Liver (tissue), 9 donors: ENCODE results near the gene IGSF8. TPM values are rescaled to one million over a fixed set of nuclear protein-coding genes. Genes with fewer than 3 reads are reported as not detected.

ENCODE experiments used
- DNase-seq: peaks from one replicate; pipeline ENCODE4 v3.0.0-alpha.2; 2017; ENCODE audit warnings: low spot score
- H3K27ac ChIP-seq, 2 donors: one replicate each; pipeline ENCODE4 v1.7.0; 2013; ENCODE audit warnings: inconsistent platforms in 2 of 2, low read length in 2 of 2, control low read depth in 1 of 2, low read depth in 1 of 2, mild to moderate bottlenecking in 1 of 2
- H3K27me3 ChIP-seq, 4 donors: one replicate each; pipeline versions ENCODE4 v1.6.1 to v1.7.0; 2013; ENCODE audit warnings: low read length in 3 of 4, inconsistent platforms in 1 of 4, mild to moderate bottlenecking in 1 of 4, moderate library complexity in 1 of 4; ENCODE audit not compliant: control insufficient read depth in 4 of 4, insufficient read depth in 4 of 4
- H3K36me3 ChIP-seq, 4 donors: one replicate each; pipeline versions ENCODE4 v1.6.1 to v1.7.0; 2013; ENCODE audit warnings: low read length in 3 of 4, mild to moderate bottlenecking in 3 of 4, low read depth in 1 of 4, moderate library complexity in 1 of 4; ENCODE audit not compliant: control insufficient read depth in 4 of 4, insufficient read depth in 3 of 4
- H3K4me1 ChIP-seq, 4 donors: one replicate each; pipeline versions ENCODE4 v1.6.1 to v1.7.0; 2013; ENCODE audit warnings: low read length in 3 of 4, mild to moderate bottlenecking in 3 of 4, moderate library complexity in 1 of 4; ENCODE audit not compliant: control insufficient read depth in 4 of 4, insufficient read depth in 4 of 4
- H3K4me3 ChIP-seq, 3 donors: one replicate each; pipeline versions ENCODE4 v1.6.1 to v1.7.0; 2013; ENCODE audit warnings: low read length in 3 of 3, control low read depth in 1 of 3, low read depth in 1 of 3, mild to moderate bottlenecking in 1 of 3
- H3K9ac ChIP-seq, 2 donors: one replicate each; pipeline ENCODE4 v1.7.0; 2013; ENCODE audit warnings: low read length in 2 of 2, mild to moderate bottlenecking in 2 of 2, moderate library complexity in 2 of 2, control low read depth in 1 of 2, low read depth in 1 of 2
- H3K9me3 ChIP-seq, 4 donors: one replicate each; pipeline versions ENCODE4 v1.6.1 to v1.7.0; 2013; ENCODE audit warnings: low read length in 3 of 4; ENCODE audit not compliant: control insufficient read depth in 4 of 4
- ATF3 ChIP-seq: IDR thresholded peaks from 2 replicates; pipeline ENCODE4 v1.6.1; 2016; ENCODE audit warnings: antibody characterized with exemption
- CTCF ChIP-seq: fragments of 150-350 bp; IDR thresholded peaks from 2 replicates; pipeline ENCODE4 v1.5.1; 2017; ENCODE audit warnings: improper control_type of control experiment, low read depth, low read length; ENCODE audit not compliant: missing input control
- EGR1 ChIP-seq, 2 donors: IDR thresholded peaks; 2 replicates each; pipeline ENCODE4 v1.6.1; 2016 to 2018; ENCODE audit warnings: antibody characterized with exemption in 2 of 2, low read depth in 2 of 2
- FOXA1 ChIP-seq: IDR thresholded peaks from 2 replicates; pipeline ENCODE4 v1.6.1; 2016; ENCODE audit warnings: antibody characterized with exemption
- FOXA2 ChIP-seq: IDR thresholded peaks from 2 replicates; pipeline ENCODE4 v1.6.1; 2016; ENCODE audit warnings: antibody characterized with exemption
- GABPA ChIP-seq, 2 donors: IDR thresholded peaks in 1 of 2; conservative IDR thresholded peaks in 1 of 2; 2 replicates each; pipeline ENCODE4 v1.6.1; 2016; ENCODE audit warnings: antibody characterized with exemption in 2 of 2, mild to moderate bottlenecking in 1 of 2, moderate library complexity in 1 of 2
- HNF4A ChIP-seq, 2 donors: conservative IDR thresholded peaks; 2 replicates each; pipeline ENCODE4 v1.6.1; 2016; ENCODE audit warnings: antibody characterized with exemption in 2 of 2, mild to moderate bottlenecking in 2 of 2
- HNF4G ChIP-seq: IDR thresholded peaks from 2 replicates; pipeline ENCODE4 v1.6.1; 2016; ENCODE audit warnings: antibody characterized with exemption
- JUND ChIP-seq, 2 donors: IDR thresholded peaks; 2 replicates each; pipeline ENCODE4 v1.6.1; 2016; ENCODE audit warnings: antibody characterized with exemption in 2 of 2
- MAX ChIP-seq: IDR thresholded peaks from 2 replicates; pipeline ENCODE4 v1.6.1; 2016; ENCODE audit warnings: antibody characterized with exemption
- NR2F2 ChIP-seq: IDR thresholded peaks from 2 replicates; pipeline ENCODE4 v1.6.1; 2016; ENCODE audit warnings: antibody characterized with exemption
- RAD21 ChIP-seq, 2 donors: IDR thresholded peaks; 2 replicates each; pipeline ENCODE4 v1.6.1; 2016; ENCODE audit warnings: antibody characterized with exemption in 2 of 2, mild to moderate bottlenecking in 2 of 2
- REST ChIP-seq: IDR thresholded peaks from 2 replicates; pipeline ENCODE4 v1.6.1; 2016; ENCODE audit warnings: antibody characterized with exemption, mild to moderate bottlenecking
- RXRA ChIP-seq, 2 donors: IDR thresholded peaks; 2 replicates each; pipeline ENCODE4 v1.6.1; 2017 to 2018; ENCODE audit warnings: antibody characterized with exemption in 2 of 2, mild to moderate bottlenecking in 1 of 2
- SP1 ChIP-seq: IDR thresholded peaks from 2 replicates; pipeline ENCODE4 v1.6.1; 2018; ENCODE audit warnings: antibody characterized with exemption, mild to moderate bottlenecking
- TAF1 ChIP-seq: conservative IDR thresholded peaks from 2 replicates; pipeline ENCODE4 v1.6.1; 2016; ENCODE audit warnings: antibody characterized with exemption, mild to moderate bottlenecking
- YY1 ChIP-seq: IDR thresholded peaks from 2 replicates; pipeline ENCODE4 v1.6.1; 2016; ENCODE audit warnings: antibody characterized with exemption, mild to moderate bottlenecking
- WGBS: extraction: QIAGEN DNeasy Blood & Tissue Kit; methylation state at CpG from one replicate; pipeline ENCODE4 v1.1.7; 2013; 5-methylcytosine and 5-hydroxymethylcytosine counted together
- polyA plus RNA-seq, 2 donors: library from polyadenylated mRNA; stranded (reverse) in 1 of 2; unstranded in 1 of 2; fragments of 200-250 nt in 1 of 2; fragments of >200 nt in 1 of 2; fragmentation: Nextera tagmentation in 1 of 2; extraction: Ambion mirVana in 1 of 2; gene quantifications; one replicate each; pipeline versions ENCODE4 v1.2.1 to v1.2.3, GENCODE V29; 2013 to 2015
- total RNA-seq, 2 donors: library from RNA; depleted of rRNA; stranded (reverse); fragments of >200 nt; gene quantifications; one replicate each; pipeline ENCODE4 v1.2.3, GENCODE V29; 2014
- TF ChIP-seq, protein P1 (sequence below): IDR thresholded peaks from 2 replicates; pipeline ENCODE4 v1.6.1; 2016; ENCODE audit warnings: antibody characterized with exemption
- donor health status: healthy.
- donor health status: healthy.
- donor health status: healthy.
- donor health status: healthy.
- donor health status: healthy.

Gene IGSF8
- total and polyA plus RNA-seq, 4 donors = 9.8 to 24.3 (median 20.3) TPM

DNA sequence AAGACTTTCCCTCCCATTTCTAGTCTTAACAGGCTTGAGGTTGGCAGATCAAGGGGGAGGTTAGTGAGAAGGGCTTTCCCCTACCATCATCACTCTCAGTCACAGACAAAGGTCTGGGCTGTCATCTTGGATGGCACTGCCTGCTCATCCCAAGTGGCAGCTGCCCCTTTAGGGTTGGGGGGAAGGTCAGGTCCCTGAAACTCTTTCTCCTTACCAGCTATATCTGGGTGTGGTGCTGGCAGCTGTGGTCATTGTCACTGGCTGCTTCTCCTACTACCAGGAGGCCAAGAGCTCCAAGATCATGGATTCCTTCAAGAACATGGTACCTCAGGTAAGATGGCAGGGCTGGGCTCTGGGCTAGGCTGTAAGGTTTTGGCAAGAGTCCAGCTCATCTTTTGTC, 25.3 kb upstream of the IGSF8 start:
- Histone ChIP-seq H3K9ac (no peak overlapping the region), H3K27ac (no peak overlapping the region), H3K9me3 (no peaks in the 10 kb centered on the region), H3K4me3 (no peak overlapping the region), H3K27me3 (no peaks in the 10 kb centered on the region), H3K4me1 (no peaks in the 10 kb centered on the region), H3K36me3 (no peaks in the 10 kb centered on the region)
- no peak for TF ChIP-seq YY1
- DNase-seq = no peak

DNA sequence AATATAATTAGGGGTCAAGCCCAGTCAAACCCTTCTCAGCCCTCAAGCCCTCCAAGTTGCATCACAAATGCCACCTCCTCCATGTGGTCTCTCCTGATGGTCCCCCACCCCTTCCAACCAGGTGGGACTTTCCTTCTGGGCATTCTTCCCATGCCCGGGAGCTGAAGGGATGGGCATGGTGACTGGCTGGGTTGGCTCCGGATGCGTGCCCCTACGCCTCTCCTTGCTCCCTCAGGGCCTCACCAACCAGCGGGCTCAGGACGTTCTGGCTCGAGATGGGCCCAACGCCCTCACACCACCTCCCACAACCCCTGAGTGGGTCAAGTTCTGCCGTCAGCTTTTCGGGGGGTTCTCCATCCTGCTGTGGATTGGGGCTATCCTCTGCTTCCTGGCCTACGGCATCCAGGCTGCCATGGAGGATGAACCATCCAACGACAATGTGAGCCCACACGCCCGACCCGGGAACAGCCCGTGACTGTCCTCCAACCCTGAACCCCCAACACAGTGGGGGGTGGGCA, 24.6 kb upstream of the IGSF8 start:
- no peaks in the 10 kb centered on the region for H3K4me1 ChIP-seq
- no peak overlapping the region for H3K9ac ChIP-seq
- no peaks in the 10 kb centered on the region for H3K36me3 ChIP-seq
- H3K9me3 ChIP-seq = no peaks in the 10 kb centered on the region
- H3K4me3 ChIP-seq = no peak overlapping the region
- no peak overlapping the region for H3K27ac ChIP-seq
- DNase-seq = no peak
- H3K27me3 ChIP-seq = no peaks in the 10 kb centered on the region
- WGBS = 89% methylated on average over 16 of the region's 16 CpGs
- TF ChIP-seq EGR1 (IDR thresholded peaks at IDR 0.05; ENCODE audit: low read depth in 2 of 2) (no peak), JUND (IDR thresholded peaks at IDR 0.05) (no peak), HNF4G (no peak), FOXA1 (no peak), YY1 (no peak), FOXA2 (no peak), ATF3 (no peak), CTCF (no peak), GABPA (IDR thresholded peaks at IDR 0.05 in 1 of 2, conservative IDR thresholded peaks at IDR 0.05 in 1 of 2) (no peak), HNF4A (conservative IDR thresholded peaks at IDR 0.05) (no peak), RXRA (IDR thresholded peaks at IDR 0.05) (no peak), NR2F2 (no peak)

- no peaks in the 10 kb centered on the region for H3K36me3 ChIP-seq
- H3K4me1 ChIP-seq = no peaks in the 10 kb centered on the region
- H3K9ac ChIP-seq = no peak overlapping the region
- H3K4me3 ChIP-seq = no peak overlapping the region
- H3K27me3 ChIP-seq = no peaks in the 10 kb centered on the region
- WGBS = 94% methylated on average over 1 of the region's 1 CpG
- DNase-seq = no peak
- TF ChIP-seq EGR1 (IDR thresholded peaks at IDR 0.05; ENCODE audit: low read depth in 2 of 2) (no peak), SP1 (no peak), MAX (no peak), GABPA (IDR thresholded peaks at IDR 0.05 in 1 of 2, conservative IDR thresholded peaks at IDR 0.05 in 1 of 2) (no peak), FOXA2 (no peak), HNF4G (no peak), TAF1 (no peak), REST (no peak), JUND (IDR thresholded peaks at IDR 0.05) (no peak), RAD21 (IDR thresholded peaks at IDR 0.05) (no peak)
- TF ChIP-seq, protein P1, sequence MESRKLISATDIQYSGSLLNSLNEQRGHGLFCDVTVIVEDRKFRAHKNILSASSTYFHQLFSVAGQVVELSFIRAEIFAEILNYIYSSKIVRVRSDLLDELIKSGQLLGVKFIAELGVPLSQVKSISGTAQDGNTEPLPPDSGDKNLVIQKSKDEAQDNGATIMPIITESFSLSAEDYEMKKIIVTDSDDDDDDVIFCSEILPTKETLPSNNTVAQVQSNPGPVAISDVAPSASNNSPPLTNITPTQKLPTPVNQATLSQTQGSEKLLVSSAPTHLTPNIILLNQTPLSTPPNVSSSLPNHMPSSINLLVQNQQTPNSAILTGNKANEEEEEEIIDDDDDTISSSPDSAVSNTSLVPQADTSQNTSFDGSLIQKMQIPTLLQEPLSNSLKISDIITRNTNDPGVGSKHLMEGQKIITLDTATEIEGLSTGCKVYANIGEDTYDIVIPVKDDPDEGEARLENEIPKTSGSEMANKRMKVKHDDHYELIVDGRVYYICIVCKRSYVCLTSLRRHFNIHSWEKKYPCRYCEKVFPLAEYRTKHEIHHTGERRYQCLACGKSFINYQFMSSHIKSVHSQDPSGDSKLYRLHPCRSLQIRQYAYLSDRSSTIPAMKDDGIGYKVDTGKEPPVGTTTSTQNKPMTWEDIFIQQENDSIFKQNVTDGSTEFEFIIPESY = no peak
- H3K9me3 ChIP-seq = no peaks in the 10 kb centered on the region
- H3K27ac ChIP-seq = no peak overlapping the region
Measured at GRCh38 chr1:160121388-160121787, 23.0 kb upstream of the IGSF8 start.
